SHP77 treated with DMSO at 0.1 percent for 48 hours (cell line): ENCODE measurements around the gene LCN12.
"Not testable (repeated sequence)": the region's sequence is repeated elsewhere in the genome, so short reads cannot be mapped to it uniquely, and the experiment has no call there.

Source experiments
- DNase-seq: peaks from one replicate; lab custom pipeline; 2025; lab: John Stamatoyannopoulos, UW

The LCN12 gene

DNA sequence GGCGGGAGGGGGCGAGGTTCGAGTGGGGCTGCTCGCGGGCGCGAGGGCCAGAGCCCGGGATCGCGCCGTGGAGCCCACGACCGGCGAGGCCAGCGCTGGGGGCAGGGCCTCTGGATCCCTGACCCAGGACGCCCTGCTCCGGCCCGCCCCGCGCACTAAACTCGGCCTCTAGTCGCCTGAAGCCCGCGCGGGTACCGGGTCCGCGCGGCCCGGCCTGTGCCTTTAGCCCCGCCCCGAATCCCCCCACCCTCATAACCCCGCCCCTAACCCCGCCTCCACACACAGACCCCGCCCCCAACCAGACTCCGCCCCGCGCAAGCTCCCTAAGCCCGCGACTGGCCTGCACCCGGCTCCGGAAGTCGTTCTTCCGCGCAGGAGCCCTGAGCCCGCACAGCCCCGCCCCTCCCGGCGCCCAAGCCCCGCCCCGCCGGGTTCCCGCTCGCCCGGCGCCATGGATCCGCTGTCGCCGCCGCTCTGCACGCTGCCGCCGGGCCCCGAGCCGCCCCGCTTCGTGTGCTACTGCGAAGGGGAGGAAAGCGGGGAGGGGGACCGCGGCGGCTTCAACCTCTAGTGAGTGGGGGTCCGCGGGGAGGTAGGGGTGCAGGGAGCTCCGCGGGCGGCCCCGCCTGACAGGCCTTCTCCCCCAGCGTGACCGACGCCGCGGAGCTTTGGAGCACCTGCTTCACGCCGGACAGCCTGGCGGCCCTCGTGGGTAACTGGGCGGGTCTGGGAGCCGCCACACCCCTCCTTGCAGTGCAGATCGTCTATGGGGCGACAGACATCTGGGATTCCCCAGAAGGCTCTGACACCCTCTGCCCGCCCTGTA lies 40.1 kb downstream of the LCN12 start, which contains the start of gene PAXX:
TSS of gene PAXX (plus strand) at position 430 of the 826 bp plus-strand sequence. CDS start at position 452, 22 bp downstream.
- DNase-seq, result peak; percentile 40

DNA sequence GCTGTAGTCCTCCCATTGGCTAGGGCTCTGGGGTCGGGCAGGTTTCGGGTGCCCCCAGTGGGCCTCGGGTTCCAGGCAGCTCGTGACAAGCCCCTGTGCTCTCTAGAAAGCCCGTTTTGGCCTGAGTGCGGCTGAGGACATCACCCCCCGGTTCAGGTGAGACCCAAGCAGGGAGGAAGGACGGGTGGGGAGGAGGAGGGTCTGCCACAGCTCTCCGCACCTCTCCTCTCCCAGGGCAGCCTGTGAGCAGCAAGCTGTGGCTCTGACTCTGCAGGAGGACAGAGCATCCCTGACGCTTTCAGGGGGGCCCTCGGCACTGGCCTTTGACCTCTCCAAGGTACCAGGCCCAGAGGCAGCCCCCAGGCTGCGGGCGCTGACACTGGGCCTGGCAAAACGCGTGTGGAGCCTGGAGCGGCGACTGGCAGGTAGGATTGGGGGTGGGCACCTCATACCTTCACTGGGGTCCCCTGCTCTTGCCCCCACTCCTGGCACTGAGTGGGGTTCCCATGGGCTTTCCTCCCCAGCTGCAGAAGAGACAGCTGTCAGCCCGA lies 40.8 kb downstream of the LCN12 start:
- DNase-seq, result no peak

DNA sequence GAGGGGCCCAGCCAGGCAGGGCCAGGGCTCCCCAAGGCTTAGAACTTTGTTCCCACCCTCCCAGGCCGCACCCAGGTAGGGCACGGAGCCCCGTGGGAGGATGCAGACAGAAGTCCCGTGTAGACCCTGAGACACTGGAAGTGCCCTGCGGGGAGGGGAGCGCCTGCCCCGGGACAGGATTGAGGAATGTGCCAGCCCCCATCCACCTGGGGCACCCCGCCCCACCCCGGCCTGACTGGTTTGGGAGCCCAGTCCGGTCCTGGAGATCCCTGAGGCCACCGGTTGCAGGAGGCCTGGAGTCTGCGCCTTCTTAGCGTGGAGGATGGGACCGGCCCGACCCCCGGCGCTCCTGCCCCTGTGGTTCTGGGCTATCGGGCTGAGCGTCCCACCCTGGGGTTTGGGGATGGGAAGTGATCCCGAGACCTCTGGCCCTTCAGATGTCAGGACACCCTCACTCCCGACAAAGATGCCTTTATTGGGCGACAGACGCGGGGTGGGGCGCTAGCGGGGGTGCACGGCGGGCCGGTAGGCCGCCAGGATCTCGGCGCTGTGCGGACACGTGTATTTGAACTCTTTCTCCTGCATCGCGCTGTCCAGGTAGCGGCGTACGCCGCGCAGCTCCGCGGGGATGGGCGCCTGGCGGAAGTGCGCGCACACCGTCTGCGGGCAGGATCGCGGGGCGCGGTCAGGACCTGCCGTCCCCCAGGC lies 42.3 kb downstream of the LCN12 start:
- no peak for DNase-seq

DNA sequence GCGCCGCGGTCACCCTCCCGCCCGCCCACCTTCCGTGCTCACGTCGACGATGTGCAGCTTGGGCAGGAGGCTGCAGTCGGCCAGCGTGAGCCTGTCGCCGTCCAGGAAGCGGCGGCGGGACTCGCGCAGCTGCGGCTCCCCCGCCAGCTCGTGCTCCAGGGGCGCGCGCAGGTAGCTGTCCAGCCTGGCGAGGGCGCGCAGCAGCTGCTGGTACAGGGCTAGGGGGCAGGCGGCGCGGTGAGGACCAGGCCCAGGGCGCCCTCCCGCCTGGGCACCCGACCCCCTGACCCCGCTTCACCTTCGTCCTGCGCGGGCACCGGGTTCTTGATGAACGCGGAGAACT lies 42.8 kb downstream of the LCN12 start:
- DNase-seq, result no peak

DNA sequence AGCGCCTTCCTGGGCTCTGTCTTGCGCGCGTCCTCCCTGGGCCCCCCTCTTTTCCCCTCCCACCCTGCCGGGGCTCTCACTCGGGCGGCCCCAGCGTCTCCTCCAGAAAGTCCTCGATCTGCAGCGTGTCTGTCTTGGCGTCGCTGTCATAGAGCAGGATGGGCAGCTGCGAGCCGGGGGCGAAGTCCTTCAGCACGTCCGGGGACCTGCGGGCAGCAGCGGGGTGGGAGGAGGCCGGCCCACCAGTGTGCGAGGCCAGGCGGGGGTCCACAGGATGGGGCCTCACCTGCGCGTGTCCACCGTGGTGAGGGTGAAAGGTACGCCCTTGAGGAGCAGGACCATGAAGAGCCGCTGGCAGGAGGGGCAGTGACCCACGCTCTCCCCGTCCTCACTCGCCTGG lies 43.3 kb downstream of the LCN12 start:
- no peak for DNase-seq

DNA sequence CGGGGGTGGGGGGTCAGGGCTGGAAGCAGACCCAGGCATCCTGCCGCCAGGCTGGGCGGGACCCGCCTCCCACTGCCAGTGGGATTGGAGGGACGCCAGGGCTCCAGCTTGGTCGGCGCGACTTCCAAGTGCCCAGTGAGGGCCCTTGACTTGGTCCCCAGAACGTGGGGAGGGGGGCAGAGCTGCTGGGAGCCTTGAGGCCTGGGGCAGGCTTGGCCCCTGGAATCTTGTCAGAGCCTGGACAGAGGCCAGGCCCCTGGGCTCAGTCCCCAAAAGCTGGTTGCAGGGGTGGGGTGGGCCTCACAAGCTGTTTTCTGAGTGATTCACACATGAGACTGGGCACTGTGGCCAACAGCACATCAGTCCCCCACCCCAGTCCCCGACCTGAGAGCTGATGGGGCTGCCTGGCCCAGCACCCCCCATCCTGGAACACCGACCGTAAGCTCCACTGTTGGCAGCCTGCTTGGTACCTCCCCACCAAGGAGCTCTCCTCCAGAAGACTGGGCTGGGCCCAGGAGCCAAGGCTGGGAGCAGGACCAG lies 43.8 kb downstream of the LCN12 start:
- no peak for DNase-seq

DNA sequence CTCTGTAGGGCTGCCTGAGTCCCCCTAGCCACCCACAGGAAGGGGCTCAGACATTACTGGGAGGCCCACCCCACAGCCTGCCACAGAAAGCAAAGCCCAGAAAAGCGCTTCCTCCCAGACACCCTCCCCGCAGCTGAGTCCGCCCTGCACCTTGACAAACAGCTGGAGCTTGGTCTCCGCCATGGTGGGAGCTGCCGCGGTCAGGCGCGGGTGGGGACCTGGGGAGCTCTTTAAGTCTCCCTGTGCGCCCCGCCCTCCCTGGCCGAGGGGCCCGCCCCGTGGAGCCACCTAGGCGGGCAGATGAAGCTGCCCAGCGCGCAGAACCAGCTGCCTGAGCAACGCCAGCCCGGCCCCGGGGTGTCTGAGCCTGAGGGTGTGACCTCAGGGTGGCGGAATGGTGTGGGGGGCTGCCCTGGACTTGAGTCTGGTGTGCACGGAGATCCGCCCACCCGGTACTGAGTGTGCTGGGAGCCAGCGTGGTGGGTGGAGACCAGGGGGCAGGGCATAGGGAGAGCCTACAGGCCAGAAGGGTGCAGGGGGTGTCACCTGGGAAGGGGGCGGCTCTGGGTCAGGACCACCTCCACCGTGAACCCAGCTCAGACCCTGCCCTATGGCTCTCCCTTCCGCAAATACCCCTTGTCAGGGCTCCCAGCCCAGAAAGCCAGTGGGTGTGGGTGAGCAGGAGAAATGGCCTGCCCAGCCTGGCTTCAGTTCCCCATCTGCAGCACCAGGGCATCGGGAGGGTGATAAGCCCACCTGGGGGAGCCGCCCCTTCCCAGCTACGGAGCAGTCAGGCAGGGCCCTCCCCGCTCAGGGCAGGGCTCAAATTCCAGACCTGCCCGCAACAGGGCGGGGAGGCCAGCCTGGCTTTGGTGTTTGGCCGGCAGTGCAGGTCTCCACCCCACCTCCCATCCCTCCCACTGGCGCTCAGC lies 44.6 kb downstream of the LCN12 start, which contains the start of gene CLIC3:
TSS of gene CLIC3 (minus strand) at position 208 of the 932 bp plus-strand sequence. CDS start at position 183, 25 bp downstream.
- DNase-seq, result no peak

DNA sequence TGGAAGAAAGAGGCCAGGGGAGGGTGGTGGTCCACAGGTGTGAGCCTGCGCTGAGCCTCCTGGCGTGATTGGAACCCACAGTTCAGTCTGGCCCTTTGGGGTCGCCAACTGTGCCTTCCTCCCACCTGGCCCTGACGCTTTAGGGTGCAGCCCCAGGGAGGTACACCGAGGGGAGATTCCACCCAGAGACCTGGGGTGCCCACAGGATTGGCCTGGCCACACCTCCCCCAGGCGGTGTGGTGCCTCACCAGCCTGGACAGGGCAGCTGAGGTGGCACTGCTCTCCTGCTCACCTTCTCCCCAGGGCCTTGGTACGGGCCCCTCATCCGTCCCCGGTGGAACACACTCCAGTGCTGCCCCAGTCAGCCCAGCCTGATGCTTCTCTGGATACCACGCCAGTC lies 45.3 kb downstream of the LCN12 start:
- DNase-seq, result no peak

DNA sequence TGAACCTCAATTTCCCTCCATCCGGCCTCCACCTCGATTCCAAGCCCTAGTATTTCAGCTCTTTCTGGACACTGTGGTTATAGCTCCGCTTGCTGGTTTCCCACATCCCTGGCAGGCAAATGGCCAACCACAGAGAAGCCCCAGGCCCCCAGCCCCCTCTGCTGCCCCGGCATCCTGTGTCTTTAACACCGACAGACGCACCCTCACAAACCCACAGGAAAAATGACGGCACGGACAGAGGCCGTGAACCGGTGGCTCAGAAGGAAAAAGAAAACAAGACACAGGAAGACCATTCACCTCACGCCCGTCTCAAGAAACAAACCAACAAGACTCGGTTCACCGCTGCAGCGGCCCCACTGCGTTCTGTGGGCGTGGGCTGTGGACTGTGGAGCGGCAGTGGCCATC lies 45.8 kb downstream of the LCN12 start:
- DNase-seq, result no peak

DNA sequence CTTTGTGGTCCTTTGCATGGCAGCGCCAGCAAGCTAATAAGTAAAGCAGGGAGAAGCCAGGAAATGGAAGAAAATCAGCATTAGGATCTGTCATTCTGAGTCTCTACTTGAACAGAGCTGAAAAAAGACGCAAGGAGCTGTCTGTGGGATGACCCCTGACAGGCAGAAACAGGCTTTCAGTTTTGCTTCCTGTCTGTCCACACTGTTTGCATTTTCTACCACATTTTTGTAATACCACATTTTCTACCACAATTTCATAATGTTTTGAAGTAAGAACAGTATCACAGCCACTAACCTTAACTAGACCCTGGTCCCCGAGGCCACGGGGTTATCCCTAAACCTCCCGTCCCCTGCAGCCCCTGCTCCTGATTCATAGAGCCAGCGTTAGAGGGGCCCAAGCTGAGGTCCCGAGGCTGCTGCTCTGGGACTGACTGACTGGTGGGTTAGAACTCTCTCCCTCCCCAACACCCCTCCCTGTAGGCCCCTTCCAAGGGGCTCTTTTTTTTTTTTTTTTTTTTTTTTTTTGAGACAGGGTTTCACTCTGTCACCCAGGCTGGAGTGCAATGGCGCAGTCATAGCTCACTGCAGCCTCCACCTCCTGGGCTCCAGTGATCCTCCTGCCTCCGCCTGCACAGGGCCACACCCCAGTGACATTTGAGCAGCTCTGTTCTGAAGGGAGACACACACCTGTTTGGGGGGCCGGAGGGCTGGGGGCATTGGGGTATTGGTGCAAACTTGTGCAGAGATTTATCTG lies 48.3 kb downstream of the LCN12 start:
- no peak for DNase-seq

DNA sequence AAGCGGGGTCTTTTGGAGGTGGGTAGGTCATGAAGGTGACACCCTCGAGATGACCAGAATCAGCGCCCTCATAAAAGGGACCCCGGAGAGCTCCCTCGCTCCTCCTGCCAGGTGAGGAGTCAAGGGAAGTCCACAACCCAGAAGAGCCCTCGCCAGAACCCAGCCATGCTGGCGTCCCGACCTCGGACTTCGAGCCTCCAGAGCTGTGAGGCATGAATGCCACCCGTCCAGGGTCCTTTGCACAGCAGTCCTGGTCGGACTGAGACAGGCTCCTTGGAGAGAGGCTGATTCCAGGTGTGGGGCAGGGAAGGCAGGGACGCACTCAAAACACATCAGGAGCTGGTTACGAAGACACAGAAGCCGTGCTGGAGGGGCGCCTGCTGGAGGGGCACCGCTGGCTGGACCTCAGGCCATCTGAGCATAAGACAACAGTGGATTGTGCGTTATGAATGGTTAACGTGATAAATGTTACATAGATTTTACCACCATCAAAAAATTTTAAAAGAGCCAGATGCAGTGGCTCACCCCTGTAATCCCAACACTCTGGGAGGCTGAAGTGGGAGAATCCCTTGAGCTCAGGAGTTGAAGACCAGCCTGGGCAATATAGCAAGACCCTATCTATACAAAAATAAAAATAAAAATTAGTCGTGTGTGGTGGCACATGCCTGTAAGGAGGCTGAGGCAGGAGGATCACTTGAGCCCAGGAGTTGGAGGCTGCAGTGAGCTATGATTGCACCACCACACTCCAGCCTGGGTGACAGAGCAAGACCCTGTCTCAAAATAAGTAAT lies 50.0 kb downstream of the LCN12 start:
- no peak for DNase-seq

DNA sequence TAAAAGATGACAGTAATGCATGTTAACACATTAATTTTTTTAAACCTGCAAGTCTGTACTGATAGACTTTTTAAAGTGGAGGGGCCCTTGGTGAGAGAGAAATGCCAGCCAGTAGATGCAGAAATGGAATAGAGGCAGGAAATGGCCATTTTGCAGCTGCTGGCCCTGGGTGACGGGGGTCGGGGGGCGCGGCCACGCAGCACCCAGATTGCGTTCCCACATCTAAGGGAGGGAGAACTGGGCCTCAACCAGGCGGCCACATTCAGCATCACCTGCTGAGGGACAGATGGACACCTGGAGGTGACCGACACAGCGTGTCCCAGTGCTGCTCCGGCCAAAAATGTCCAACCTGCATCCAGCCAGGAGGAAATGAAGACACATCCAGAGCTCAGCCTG lies 50.6 kb downstream of the LCN12 start:
- DNase-seq, result no peak

DNA sequence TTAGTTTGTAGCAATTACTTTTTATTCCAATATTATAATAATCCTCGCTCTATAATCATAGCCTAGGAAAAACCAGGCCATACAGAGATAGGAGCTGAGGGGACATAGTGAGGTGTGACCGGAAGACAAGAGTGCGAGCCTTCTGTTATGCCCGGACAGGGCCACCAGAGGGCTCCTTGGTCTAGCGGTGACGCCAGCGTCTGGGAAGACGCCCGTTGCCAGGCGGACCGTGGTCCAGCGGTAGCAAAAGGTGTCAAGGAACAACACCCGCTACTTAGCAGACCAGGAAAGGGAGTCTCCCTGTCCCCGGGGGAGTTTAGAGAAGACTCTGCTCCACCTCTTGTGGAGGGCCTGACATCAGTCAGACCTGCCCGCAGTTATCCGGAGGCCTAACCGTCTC lies 52.2 kb downstream of the LCN12 start:
- DNase-seq, result not testable (repeated sequence)
